Naive thymus-derived CD4-positive, alpha-beta T cell (primary cell): ENCODE results near the gene LDLRAD4. TPM values are rescaled to one million over a fixed set of nuclear protein-coding genes. Genes with fewer than 3 reads are reported as not detected.

Source experiments
- ATAC-seq: fragments of 150-1000 bp; cut with Tn5 transposase; 2 replicates; pipeline ENCODE4 v1.10.0; 2021; ENCODE audit warnings: mild to moderate bottlenecking, moderate library complexity
- CTCF ChIA-PET: fragments of 350-600 bp; sonication (Branson Sonifier 250); formaldehyde crosslinking; loops from one replicate; lab custom pipeline; 2021; ENCODE audit warnings: antibody characterized with exemption; lab: Charles Lee
- POLR2A ChIA-PET: fragments of 350-600 bp; sonication (Branson Sonifier 250); formaldehyde crosslinking; loops from one replicate; lab custom pipeline; 2021; ENCODE audit warnings: antibody characterized with exemption, inconsistent platforms; lab: Charles Lee
- DNase-seq, 9 donors: peaks; one replicate each; pipeline versions ENCODE4 v3.0.0 to v3.0.0-alpha.2; 2020 to 2022; ENCODE audit warnings: mixed read lengths in 1 of 9
- H3K27ac ChIP-seq: one replicate; pipeline ENCODE4 v1.7.0; 2013; ENCODE audit warnings: mild to moderate bottlenecking, low read depth, low read length, moderate library complexity
- H3K27me3 ChIP-seq, 2 donors: one replicate each; pipeline ENCODE4 v1.7.0; 2013; ENCODE audit warnings: low read length in 2 of 2, mild to moderate bottlenecking in 2 of 2, moderate library complexity in 2 of 2; ENCODE audit not compliant: control insufficient read depth in 2 of 2, insufficient read depth in 2 of 2
- H3K36me3 ChIP-seq, 3 experiments: 1 replicate in 2 of 3; 2 replicates in 1 of 3; pipeline ENCODE4 v1.7.0; 2013; ENCODE audit warnings: low read length in 3 of 3, mild to moderate bottlenecking in 3 of 3, moderate library complexity in 1 of 3; ENCODE audit not compliant: insufficient read depth in 3 of 3, control insufficient read depth in 2 of 3
- H3K4me1 ChIP-seq, 2 donors: one replicate each; pipeline ENCODE4 v1.7.0; 2013; ENCODE audit warnings: low read length in 2 of 2, mild to moderate bottlenecking in 2 of 2, moderate library complexity in 1 of 2; ENCODE audit not compliant: control insufficient read depth in 2 of 2, insufficient read depth in 2 of 2
- H3K4me3 ChIP-seq: 2 replicates; pipeline ENCODE4 v1.7.0; 2013; ENCODE audit warnings: mild to moderate bottlenecking, low read length
- H3K9me3 ChIP-seq, 3 experiments: 1 replicate in 2 of 3; 2 replicates in 1 of 3; pipeline ENCODE4 v1.7.0; 2013; ENCODE audit warnings: low read length in 3 of 3; ENCODE audit not compliant: control insufficient read depth in 2 of 3
- H3K27ac Mint-ChIP-seq, 9 donors: one replicate each; pipeline ENCODE4 v1.8.0; 2020 to 2022; ENCODE audit warnings: mixed read lengths in 9 of 9, mild to moderate bottlenecking in 8 of 9, moderate library complexity in 5 of 9, inconsistent platforms in 2 of 9
- H3K27me3 Mint-ChIP-seq, 5 donors: one replicate each; pipeline ENCODE4 v1.8.0; 2021 to 2022; ENCODE audit warnings: mixed read lengths in 5 of 5, mild to moderate bottlenecking in 1 of 5
- H3K36me3 Mint-ChIP-seq, 5 donors: one replicate each; pipeline ENCODE4 v1.8.0; 2020 to 2022; ENCODE audit warnings: mixed read lengths in 5 of 5, mild to moderate bottlenecking in 3 of 5, inconsistent platforms in 1 of 5
- H3K4me1 Mint-ChIP-seq, 7 donors: one replicate each; pipeline ENCODE4 v1.8.0; 2020 to 2022; ENCODE audit warnings: mixed read lengths in 7 of 7, mild to moderate bottlenecking in 3 of 7, inconsistent platforms in 1 of 7
- H3K4me3 Mint-ChIP-seq, 10 donors: one replicate each; pipeline ENCODE4 v1.8.0; 2020 to 2022; ENCODE audit warnings: mild to moderate bottlenecking in 10 of 10, mixed read lengths in 10 of 10, moderate library complexity in 6 of 10, inconsistent platforms in 2 of 10
- H3K9me3 Mint-ChIP-seq, 11 donors: one replicate each; pipeline ENCODE4 v1.8.0; 2020 to 2022; ENCODE audit warnings: mixed read lengths in 11 of 11, mild to moderate bottlenecking in 4 of 11, inconsistent platforms in 1 of 11, moderate library complexity in 1 of 11
- intact Hi-C, 2 donors: fragments of 100-400 bp; cut with micrococcal nuclease; formaldehyde crosslinking; loops; one replicate each; pipeline ENCODE4 v1.15.1; 2023
- polyA plus RNA-seq, 2 donors: library from polyadenylated mRNA; unstranded; fragments of 300-500 nt; fragmentation: Illumina TruSeq; gene quantifications; one replicate each; pipeline ENCODE4 v1.2.3, GENCODE V29; 2021
- total RNA-seq, 6 experiments: library from RNA in 5 of 6; stranded (reverse) in 5 of 6; gene quantifications; 1 replicate in 5 of 6; 2 replicates in 1 of 6; pipeline ENCODE4 v1.2.3 and lab custom pipeline; 2021 to 2026

LDLRAD4 gene
- total and polyA plus RNA-seq, 7 experiments from 2014 or later, result 13.0 to 84.3 (median 53.7) TPM

- no peak overlapping the region for H3K4me3 Mint-ChIP-seq
- H3K27ac ChIP-seq, result no peak overlapping the region
- DNase-seq, result no peak
- H3K4me3 ChIP-seq, result no peak overlapping the region
- intact Hi-C loops, result no loop called here
- H3K36me3 Mint-ChIP-seq, result peaks cover 0 to 8% (median 5%) of the 10 kb centered on the region in 5 donors
- H3K4me1 Mint-ChIP-seq, result peaks cover 0 to 14% (median 0%) of the 10 kb centered on the region in 7 donors
- H3K27me3 ChIP-seq, result no peaks in the 10 kb centered on the region
- no peaks in the 10 kb centered on the region for H3K36me3 ChIP-seq
- ChIA-PET POLR2A (interaction anchor here (0.6 kb wide), 1 partner anchor 35 kb away, joined by 5 read pairs; no protein-coding TSS in a partner anchor), CTCF (no interaction called here)
- no peaks in the 10 kb centered on the region for H3K27me3 Mint-ChIP-seq
- H3K9me3 Mint-ChIP-seq, result peaks cover 0 to 5% (median 0%) of the 10 kb centered on the region in 11 donors
- H3K9me3 ChIP-seq, result no peaks in the 10 kb centered on the region
- H3K4me1 ChIP-seq, result no peaks in the 10 kb centered on the region
- peak overlapping the region in 1 of 9 donors; percentile 6 for H3K27ac Mint-ChIP-seq
- no peak for ATAC-seq
These were observed 21.6 kb downstream of the LDLRAD4 start for GRCh38 chr18:13240060-13240725.

- Mint-ChIP-seq H3K4me1 (peaks cover 0 to 16% (median 0%) of the 10 kb centered on the region in 7 donors), H3K4me3 (no peak overlapping the region), H3K36me3 (peaks cover 0 to 8% (median 5%) of the 10 kb centered on the region in 5 donors), H3K9me3 (peaks cover 0 to 5% (median 0%) of the 10 kb centered on the region in 11 donors), H3K27ac (no peak overlapping the region), H3K27me3 (no peaks in the 10 kb centered on the region)
- POLR2A ChIA-PET, result interaction anchor here (0.7 kb wide), 1 partner anchor 24 kb away, joined by 3 read pairs; no protein-coding TSS in a partner anchor
- Histone ChIP-seq H3K4me1 (no peaks in the 10 kb centered on the region), H3K36me3 (no peaks in the 10 kb centered on the region), H3K27ac (no peak overlapping the region), H3K9me3 (no peaks in the 10 kb centered on the region), H3K27me3 (no peaks in the 10 kb centered on the region), H3K4me3 (no peak overlapping the region)
- DNase-seq (no peak), ATAC-seq (no peak)
- intact Hi-C loops, result no loop called here
- CTCF ChIA-PET, result interaction anchor here (0.6 kb wide), 1 partner anchor 17 kb away, joined by 6 read pairs; no protein-coding TSS in a partner anchor
These were observed 22.7 kb downstream of the LDLRAD4 start for GRCh38 chr18:13241083-13241892.

GRCh38 chr18:13241893-13242175, 23.3 kb downstream of the LDLRAD4 start:
- Mint-ChIP-seq H3K27me3 (no peaks in the 10 kb centered on the region), H3K36me3 (peaks cover 0 to 8% (median 5%) of the 10 kb centered on the region in 5 donors), H3K4me3 (no peak overlapping the region), H3K27ac (no peak overlapping the region), H3K4me1 (peaks cover 0 to 16% (median 0%) of the 10 kb centered on the region in 7 donors), H3K9me3 (peaks cover 0 to 5% (median 0%) of the 10 kb centered on the region in 11 donors)
- Histone ChIP-seq H3K4me1 (no peaks in the 10 kb centered on the region), H3K27ac (no peak overlapping the region), H3K9me3 (no peaks in the 10 kb centered on the region), H3K36me3 (no peaks in the 10 kb centered on the region), H3K4me3 (no peak overlapping the region), H3K27me3 (no peaks in the 10 kb centered on the region)
- ATAC-seq, result no peak
- DNase-seq, result no peak
- POLR2A ChIA-PET, result interaction anchor here (0.7 kb wide), 1 partner anchor 23 kb away, joined by 3 read pairs; no protein-coding TSS in a partner anchor
- CTCF ChIA-PET, result interaction anchor here (0.6 kb wide), 1 partner anchor 17 kb away, joined by 6 read pairs; no protein-coding TSS in a partner anchor
- intact Hi-C loops, result no loop called here

- POLR2A ChIA-PET, result interaction anchor here (0.5 kb wide), 1 partner anchor 228 kb away, joined by 3 read pairs; no protein-coding TSS in a partner anchor
- CTCF ChIA-PET, result no interaction called here
- H3K27me3 Mint-ChIP-seq, result no peaks in the 10 kb centered on the region
These were observed 24.2 kb downstream of the LDLRAD4 start for GRCh38 chr18:13242797-13243196.

GRCh38 chr18:13243363-13243762, 24.8 kb downstream of the LDLRAD4 start:
- Mint-ChIP-seq H3K9me3 (peaks cover 0 to 5% (median 0%) of the 10 kb centered on the region in 11 donors), H3K27ac (no peak overlapping the region), H3K4me3 (no peak overlapping the region), H3K36me3 (peaks cover 0 to 8% (median 5%) of the 10 kb centered on the region in 5 donors), H3K27me3 (no peaks in the 10 kb centered on the region), H3K4me1 (peaks cover 0 to 9% (median 0%) of the 10 kb centered on the region in 7 donors)
- Histone ChIP-seq H3K36me3 (no peaks in the 10 kb centered on the region), H3K27me3 (no peaks in the 10 kb centered on the region), H3K9me3 (no peaks in the 10 kb centered on the region), H3K4me1 (no peaks in the 10 kb centered on the region), H3K4me3 (no peak overlapping the region), H3K27ac (no peak overlapping the region)
- no peak for ATAC-seq
- intact Hi-C loops, result no loop called here
- ChIA-PET POLR2A (no interaction called here), CTCF (no interaction called here)
- no peak for DNase-seq

More at GRCh38 chr18:13242797-13243196, 24.2 kb downstream of the LDLRAD4 start:
- Mint-ChIP-seq H3K36me3 (peaks cover 0 to 8% (median 5%) of the 10 kb centered on the region in 5 donors), H3K9me3 (peaks cover 0 to 5% (median 0%) of the 10 kb centered on the region in 11 donors), H3K4me3 (no peak overlapping the region), H3K27ac (no peak overlapping the region), H3K4me1 (peaks cover 0 to 14% (median 0%) of the 10 kb centered on the region in 7 donors)
- ATAC-seq (no peak), DNase-seq (no peak)
- no peaks in the 10 kb centered on the region for H3K9me3 ChIP-seq
- H3K36me3 ChIP-seq, result no peaks in the 10 kb centered on the region
- H3K4me1 ChIP-seq, result no peaks in the 10 kb centered on the region
- no peak overlapping the region for H3K27ac ChIP-seq
- H3K27me3 ChIP-seq, result no peaks in the 10 kb centered on the region
- no peak overlapping the region for H3K4me3 ChIP-seq
- intact Hi-C loops, result no loop called here

- Mint-ChIP-seq H3K4me3 (no peak overlapping the region), H3K9me3 (peaks cover 0 to 5% (median 0%) of the 10 kb centered on the region in 11 donors), H3K4me1 (peaks cover 0 to 7% (median 0%) of the 10 kb centered on the region in 7 donors), H3K36me3 (peaks cover 0 to 10% (median 5%) of the 10 kb centered on the region in 5 donors), H3K27me3 (no peaks in the 10 kb centered on the region), H3K27ac (peak overlapping the region in 1 of 9 donors; percentile 44)
- Histone ChIP-seq H3K4me1 (no peaks in the 10 kb centered on the region), H3K36me3 (no peaks in the 10 kb centered on the region), H3K27ac (no peak overlapping the region), H3K27me3 (no peaks in the 10 kb centered on the region), H3K9me3 (no peaks in the 10 kb centered on the region), H3K4me3 (no peak overlapping the region)
- intact Hi-C loops, result no loop called here
- CTCF ChIA-PET, result no interaction called here
- ATAC-seq (no peak), DNase-seq (no peak)
- POLR2A ChIA-PET, result no interaction called here
These were observed 25.6 kb downstream of the LDLRAD4 start for GRCh38 chr18:13244135-13244534.
